HG03066 (cell line): ENCODE results near the gene MYOM1.

Source experiments
- ATAC-seq: cut with Tn5 transposase; IDR thresholded peaks from one replicate; pipeline ENCODE4 v1.9.1; 2021; ENCODE audit warnings: low read depth; ENCODE audit not compliant: unreplicated experiment

The MYOM1 gene

DNA sequence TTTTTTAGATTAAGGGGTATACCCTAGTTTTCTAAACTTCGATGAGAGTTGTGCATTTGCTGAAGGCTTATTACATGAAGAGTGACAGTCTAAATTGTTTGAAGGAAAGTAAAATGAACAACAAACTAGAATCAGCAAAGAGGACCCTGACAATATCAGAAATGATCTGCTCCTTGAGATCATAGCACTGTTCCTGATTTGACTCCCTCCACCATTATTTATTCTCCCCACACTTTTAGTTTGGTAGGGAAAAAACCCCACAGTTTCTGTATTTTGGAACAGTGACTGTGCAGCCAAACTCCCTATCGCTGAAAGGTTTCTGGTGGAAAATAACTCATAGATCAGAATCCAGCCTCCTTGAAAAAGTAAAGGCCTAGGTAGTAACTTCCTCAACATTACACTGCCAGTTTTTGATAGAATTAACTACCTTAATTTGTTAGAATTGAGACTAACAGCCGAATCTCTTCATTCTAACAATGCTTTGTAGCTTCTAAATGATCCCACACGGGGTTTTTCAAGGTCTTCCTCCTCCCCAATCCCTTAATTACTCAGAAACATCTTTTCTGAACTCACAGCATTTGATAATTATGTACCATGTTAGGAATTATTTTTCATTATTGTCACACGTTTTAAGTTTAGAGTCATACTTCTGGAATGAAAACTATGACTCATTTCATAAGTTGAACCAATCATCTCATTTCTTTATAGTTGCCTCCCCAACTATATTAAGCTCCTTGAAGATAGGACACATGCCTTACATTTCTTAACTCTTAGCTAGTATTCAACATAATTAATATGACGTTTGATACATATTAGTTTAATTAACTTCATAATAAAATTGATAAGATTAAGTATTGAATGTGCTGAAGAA lies 30.7 kb upstream of the MYOM1 start:
- ATAC-seq = no peak

DNA sequence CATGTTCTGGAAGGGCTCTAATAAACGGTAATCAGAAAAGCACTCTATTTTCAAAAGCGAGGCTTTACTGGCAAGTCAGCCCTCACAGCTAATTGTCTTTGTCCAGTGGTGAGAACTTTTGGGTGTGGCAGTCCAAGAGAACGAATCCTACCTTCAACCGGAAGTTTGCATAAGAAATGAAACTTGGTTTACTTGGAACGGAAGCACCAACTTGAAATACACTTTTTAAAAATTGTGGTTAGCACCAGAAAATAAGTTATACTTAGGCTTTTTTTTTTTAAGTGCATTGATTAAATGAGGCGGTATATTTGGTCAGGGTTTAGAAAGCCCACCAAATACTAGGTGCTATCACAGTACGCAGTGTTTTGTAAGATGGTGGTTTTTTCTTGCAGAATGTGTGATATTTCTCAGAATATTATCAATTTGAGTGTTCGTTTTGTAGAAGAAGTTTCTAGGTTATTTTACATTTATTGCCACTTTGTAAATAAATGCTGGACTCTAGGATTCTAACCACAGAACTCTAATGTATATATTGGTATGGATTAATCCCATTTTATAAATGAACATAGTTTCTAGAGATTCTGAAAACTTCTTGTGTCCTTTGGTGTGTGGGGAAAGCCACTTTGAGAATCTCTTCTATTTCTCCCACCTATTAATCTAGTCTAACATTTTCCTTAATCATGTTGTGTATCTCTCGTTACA lies 29.0 kb upstream of the MYOM1 start:
- no peak for ATAC-seq

DNA sequence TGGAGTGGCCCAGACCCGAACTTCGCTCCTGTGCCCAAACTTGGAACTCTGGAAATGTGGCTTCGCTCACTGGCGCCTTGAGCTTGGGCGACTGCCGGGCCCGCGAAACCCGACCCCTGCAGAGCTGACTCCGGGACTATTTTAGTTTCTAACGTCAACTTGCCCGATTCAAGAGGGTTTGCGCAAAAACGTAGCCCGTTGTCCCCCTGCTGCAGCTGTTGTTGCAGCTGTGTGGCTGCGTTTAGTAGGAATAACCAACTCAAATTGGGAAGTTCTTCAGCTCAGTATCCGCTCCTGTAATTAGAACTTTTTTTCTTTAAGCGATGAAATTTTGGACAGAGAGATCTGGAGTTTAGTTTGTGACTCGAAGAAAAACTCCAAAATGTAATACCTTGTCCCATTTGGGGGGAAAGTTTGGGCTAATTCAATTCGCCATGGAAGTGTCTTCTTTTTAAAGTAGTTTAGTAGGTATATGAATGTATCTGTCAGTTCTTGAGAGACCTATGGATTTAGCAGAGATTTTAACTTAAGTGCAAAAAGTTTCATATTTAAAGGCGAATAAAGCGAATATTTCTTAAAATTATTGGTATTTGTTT lies 28.4 kb upstream of the MYOM1 start:
- no peak for ATAC-seq

DNA sequence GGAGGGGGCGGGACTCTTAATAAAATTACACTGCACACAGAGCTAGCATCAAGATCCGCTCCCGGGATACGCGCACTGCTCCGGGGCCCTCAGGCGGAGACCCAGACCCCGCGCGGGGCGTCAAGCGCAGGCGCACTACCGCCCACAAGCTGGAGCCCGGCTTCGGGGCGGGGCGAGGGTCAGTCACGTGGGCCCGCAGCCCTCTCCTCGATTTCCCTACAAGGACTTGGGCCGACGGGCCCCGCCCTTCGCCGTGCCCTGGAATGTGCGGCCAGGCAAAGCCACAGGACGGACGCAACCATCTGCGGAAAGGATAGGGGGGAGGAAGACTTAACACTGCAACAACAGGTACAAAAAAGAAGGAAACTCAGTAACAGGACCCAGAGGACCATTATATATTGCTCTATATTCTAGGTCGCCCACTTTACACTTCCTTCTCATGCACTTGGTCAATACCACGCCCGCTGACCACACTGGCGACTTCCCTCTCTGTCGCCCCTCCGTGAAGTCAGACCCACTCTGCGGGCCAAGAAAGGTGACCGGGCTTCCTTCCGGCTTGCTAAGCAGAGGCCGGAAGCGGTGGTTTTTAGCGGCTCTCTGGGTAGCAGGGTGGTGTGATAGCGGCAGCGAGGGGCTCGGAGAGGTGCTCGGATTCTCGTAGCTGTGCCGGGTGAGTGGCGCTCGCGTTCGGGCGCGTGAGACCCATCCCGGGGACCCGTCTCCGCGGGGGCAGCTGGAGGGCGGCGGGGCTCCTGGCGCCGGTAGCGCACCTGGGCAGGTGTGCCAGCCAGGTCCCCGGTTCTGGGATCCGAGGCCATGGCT lies 27.7 kb upstream of the MYOM1 start, which contains the start of gene MYL12A:
Gene MYL12A (plus strand): TSS at position 562 of the 822 bp plus-strand sequence. CDS start 5,447 bp downstream, outside the sequence.
- ATAC-seq = peak; percentile 86

DNA sequence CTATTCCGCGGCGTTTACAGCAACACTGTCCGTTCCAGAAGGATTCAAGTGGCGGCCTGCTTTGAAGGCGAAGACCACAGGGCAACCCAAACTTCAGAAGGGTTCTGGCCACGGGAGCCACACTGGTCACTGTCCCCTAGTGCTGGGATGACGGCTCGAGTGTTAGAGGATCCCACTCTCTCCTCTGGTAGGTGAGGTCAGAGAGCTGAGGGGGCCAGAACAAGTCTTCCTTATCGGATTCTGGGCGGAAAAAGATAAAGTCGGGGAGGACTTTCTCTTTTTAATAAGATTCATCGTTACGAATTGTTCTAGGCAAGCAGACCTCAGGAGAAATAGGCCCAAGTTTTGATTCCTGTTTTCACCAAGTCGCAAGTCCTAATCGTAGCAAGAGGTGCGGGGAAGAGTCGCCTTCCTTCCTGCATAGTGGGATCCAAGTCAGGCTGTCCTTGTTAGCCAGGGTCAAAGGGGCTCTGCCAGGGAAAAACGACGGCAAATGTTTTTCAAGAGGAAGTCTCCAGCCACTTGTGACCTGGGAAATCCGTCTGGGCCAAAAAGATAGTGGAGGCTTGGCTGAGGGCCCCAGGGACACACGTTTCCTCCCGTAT lies 27.0 kb upstream of the MYOM1 start:
- no peak for ATAC-seq

DNA sequence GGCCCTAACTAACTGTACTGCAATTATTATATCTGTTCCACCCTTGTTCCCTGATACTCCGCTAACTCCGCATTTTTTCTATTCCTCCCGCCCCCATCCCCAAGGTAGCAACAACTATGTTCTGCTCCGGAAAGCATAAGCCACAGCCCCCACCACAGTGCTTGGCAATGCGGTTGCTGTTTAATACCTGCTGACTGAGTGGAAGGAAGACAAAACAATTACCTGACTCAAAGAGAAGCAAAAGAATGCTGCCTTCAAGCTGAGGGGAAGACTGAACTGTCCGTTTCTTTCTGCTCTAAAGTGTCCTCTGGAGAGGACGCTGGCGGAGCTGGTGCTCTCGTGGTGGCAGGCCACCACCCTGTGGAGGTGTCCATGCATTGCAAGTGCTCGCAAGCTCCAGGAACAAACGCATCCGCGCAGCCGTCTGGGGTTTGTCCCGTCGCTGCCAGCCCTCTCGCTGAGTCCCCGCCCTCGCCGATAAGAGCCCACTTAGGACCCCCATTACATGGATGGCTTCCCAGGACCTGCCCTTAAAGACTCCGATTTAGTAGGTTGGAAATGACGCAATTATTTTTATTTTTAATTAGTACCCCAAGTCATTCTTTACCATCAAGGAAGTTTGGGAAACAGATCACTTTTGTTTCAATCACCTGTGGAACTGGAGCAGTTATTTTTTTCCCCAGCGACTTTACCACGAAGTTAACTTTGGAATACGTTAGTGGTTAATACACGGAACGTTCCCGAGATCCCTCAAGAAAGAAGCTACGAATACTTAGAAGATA lies 26.3 kb upstream of the MYOM1 start:
- peak; percentile 34 for ATAC-seq

DNA sequence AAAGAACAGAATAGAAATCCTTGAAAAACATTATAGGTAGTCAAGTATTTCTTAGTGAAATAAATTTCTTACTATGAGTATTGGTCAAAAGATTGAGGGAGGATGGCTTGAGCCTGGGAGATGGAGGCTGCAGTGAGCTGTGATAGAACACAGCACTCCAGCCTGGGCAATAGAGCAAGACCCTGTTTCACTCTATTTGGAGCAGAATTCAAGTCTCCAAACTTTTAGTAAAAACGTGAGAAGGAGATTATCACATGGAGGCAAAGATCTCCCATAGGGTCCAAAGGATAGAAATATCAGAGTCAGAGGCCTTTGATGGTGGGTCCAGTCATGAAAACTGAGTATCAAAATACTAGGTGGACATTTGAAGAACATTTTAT lies 25.4 kb upstream of the MYOM1 start:
- ATAC-seq = no peak

DNA sequence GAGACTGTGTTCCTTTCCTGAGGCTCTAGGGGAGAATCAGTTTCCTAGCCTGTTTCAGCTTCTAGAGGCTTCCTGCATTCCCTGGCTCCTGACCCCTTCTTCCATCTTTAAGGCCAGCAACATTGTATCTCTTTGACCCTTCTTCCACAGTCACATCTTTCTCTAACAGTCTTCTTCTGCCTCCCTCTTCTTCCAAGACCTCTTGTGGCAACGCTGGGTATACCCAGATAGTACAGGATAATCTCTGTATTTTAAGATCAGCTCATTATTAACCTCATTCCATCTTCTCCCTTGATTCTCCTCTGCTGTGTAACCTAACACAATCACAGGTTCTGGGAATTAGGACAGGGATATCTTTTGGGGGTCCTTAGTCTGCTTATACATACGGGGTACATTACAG lies 19.0 kb upstream of the MYOM1 start:
- ATAC-seq = no peak

DNA sequence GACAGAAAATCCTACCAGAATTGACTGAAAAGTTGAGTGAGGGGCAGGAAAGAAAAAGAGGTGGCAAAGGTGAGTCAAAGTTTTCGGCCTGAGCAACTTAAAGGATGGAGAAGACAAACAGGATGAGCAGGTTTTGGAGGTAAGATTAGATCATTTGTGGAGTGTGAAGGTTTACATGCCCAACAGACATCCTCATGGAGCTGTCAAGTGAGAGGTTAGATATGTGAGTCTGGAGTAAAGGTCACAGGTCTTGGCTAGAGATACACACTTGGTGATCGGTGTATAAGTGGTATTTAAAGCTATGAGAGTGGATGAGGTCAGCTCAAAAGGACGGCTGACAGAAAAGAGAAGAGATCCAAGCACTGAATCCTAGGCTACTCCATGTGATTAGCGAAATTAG lies 16.7 kb upstream of the MYOM1 start:
- no peak for ATAC-seq

DNA sequence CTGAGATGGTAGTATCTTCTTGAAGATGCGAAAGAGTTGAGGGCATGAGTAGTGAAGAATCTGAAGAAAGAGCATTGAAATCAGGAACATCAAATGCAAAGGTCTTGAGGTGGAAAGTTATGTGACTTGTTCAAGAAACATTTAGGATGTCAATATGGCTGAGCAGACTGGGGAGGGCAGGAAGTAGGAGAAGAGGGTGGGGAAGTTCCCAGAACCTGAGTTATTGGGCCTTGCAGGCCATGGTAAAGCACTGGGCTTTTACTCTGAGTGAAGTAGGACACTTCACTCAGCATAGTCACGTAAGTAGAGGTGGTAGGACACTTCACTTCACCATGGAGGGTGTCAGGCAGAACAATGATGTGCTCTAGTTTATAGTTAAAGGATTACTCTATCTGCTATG lies 16.1 kb upstream of the MYOM1 start:
- ATAC-seq = no peak

DNA sequence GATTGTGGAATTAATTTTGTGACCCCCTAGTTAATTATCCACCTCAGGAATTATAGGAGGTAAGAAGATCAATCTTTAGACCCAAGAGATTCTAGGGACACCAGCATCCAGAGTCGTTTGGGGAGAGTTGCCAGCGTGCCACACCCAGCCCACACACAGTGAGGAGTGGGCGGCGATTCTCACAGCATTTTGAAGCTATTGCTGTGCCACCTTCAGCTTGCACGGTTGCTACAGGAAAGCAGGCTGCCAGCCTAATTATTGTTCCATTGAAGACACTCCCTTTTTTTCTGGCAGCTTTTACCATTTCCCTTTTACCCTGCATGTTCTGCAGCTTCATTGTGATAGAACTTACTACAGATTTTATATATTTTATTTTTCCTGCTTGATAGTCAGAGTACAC lies 14.7 kb upstream of the MYOM1 start:
- no peak for ATAC-seq

DNA sequence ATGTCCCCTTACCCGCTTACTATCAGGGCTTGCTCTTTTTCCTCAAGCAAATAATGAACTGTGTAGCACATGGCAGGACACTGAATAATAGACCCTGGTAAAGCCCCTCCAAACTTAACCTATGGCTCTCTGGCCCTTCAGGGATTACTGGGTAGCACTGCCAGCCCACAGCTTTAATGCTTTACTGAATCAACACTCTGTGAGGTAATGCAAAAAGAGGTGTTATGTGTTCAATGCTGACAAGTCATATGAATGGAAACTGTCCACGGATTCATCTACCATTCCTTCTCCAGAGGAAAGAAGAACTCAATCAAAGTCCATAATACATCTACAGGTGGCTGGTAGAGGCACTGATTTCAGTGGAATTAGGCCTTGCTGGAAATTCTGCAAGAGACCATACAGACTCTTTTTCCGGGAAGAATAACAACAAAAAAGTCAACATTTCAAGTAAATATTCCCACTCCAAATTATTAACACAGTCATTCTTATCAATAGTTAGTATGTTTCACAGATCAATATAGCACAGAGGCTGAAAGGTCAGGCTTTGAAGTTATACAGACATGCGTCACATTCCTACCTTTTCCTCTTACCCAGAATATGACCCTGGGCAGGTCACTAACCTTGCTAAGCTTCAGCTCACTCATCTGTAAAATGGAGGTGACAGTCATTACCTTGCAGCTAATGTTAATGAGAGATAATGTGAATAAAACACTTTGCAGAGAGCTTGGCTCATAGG lies 13.8 kb upstream of the MYOM1 start:
- ATAC-seq = no peak

DNA sequence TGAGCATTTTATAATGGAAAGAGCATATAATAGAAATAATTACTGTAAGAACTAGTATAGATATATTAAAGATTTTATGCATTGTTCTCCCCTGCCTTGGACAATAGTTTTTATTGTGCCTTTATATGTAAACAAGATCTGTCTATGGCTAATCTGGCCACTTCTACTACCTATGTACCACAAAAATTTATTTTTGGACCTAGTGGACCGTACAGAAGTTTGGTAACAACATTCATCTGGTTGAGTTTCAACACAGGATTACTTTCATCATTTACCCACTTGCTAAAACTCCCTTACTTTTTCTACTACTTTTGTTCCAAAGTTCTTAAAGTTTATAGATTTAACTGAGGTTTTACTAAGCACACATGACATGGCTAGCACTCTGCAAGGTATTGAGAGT lies 13.2 kb upstream of the MYOM1 start:
- no peak for ATAC-seq

DNA sequence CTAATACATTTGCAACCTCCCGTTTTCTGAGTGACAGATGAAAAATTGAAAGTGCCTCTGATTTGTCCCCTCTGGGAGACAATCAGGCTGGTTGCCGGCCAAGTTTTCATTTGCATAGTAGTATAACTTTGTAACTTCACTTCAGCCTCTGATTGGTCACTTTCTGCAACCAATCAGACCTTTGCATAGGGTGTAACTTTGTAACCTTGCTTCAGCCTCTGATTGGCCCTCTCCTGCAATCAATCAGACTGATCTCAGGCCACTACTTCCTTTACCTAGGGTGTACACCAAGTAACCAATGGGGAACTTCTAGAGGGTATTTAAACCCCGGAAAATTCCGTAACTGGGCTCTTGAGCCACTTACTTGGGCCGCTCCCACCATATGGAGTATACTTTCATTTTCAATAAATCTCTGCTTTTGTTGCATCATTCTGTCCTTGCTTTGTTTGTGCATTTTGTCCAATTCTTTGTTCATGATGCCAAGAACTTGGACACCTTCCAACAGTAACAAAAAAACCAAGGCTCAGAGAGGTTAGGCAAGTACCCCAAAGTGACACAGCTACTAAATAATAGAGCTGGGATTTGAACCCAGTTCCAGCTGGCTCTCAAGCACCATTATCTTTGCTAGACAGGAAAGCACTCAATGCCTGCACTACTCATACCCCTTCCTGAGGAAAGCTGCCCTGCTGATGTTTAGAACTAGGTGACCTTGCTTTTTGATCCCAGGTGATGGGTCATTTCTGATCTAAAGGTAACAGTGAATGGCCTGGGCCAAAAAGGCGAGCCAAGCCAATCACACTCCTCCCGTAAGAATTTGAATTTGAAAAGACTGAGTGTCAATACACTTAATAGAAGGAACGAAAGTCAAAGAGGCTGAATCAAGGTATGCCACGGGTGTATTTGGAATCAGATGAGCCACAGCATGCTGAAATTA lies 10.9 kb upstream of the MYOM1 start:
- ATAC-seq = no peak

DNA sequence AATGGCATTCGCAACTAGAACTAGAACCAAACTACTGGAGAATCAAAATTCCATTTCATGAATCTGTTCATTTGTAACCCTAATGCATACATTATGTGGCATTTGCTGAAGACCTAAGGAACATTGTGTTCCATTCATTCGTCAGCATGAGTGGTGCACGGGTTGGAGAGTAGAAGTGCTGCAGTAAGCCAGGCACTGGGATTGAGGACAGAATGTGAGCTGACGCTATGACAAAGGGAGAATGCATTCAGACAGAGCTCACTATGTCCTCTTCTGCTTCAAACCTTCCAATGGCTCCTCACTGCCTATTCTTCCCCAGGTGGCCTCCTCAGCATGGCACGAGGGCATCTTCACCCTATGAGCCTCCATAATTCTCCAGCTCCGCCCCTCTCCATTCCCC lies 6.3 kb upstream of the MYOM1 start:
- no peak for ATAC-seq

DNA sequence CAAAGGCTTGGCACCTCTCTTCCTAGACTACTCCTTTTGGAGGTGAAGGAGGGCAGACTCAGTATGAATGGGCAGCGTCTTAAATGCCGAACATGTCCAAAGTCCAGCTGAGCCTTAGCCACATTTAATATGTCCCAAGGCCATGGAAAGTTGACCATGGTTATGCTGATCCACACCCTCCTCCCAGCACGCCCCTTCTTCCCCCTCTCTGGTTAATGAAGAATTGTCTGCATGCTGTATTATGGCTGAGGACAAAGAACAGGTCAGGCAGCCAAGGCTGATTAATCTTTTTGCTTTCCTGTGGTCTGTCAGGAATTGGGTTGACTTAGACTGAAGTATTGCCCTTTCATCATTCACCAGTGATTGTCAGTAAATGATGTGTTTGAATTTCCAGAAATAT lies 5.8 kb upstream of the MYOM1 start:
- ATAC-seq = no peak

DNA sequence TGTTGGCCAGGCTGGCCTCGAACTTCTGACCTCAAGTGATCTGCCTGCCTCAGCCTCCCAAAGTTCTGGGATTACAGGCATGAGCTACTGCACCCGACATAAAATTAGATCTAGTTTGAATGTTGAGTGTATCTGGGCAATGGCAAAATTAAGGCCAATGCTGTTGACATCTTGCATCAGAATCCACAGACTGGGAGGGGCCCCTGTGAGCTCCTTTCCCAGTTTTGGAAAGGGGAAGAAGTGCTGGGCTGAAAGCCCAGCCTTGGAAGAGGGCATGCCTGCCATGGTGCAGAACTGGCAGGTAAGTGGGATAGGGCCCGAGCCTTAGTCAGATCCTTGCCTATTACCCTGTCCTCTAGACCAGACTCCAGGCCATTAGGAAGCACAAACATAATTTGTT lies 4.5 kb upstream of the MYOM1 start:
- ATAC-seq = no peak

DNA sequence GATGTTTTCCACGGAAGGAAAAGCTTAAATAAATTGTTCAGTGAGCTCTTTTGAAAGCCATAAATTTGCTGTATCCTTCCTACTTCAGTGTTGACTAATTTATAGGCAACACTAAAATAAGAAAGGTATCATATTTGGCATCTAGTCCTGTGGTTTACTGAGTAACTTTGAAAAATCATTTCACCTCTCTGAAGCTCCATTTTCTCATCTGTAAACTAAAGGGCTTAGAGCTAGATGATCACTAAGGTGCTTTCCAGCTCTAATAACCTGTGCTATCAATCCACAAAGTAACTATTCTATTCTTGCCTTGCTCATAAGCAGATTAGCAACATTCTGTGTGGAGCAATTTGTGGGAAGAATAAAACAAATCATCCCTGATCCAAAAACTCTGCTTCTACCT lies 3.6 kb upstream of the MYOM1 start:
- ATAC-seq = no peak
